Measurements from ENCODE around the gene MS4A3.
"Not testable (repeated sequence)": the region's sequence is repeated elsewhere in the genome, so short reads cannot be mapped to it uniquely, and the experiment has no call there.

MS4A3 gene, protein sequence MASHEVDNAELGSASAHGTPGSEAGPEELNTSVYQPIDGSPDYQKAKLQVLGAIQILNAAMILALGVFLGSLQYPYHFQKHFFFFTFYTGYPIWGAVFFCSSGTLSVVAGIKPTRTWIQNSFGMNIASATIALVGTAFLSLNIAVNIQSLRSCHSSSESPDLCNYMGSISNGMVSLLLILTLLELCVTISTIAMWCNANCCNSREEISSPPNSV

DNA sequence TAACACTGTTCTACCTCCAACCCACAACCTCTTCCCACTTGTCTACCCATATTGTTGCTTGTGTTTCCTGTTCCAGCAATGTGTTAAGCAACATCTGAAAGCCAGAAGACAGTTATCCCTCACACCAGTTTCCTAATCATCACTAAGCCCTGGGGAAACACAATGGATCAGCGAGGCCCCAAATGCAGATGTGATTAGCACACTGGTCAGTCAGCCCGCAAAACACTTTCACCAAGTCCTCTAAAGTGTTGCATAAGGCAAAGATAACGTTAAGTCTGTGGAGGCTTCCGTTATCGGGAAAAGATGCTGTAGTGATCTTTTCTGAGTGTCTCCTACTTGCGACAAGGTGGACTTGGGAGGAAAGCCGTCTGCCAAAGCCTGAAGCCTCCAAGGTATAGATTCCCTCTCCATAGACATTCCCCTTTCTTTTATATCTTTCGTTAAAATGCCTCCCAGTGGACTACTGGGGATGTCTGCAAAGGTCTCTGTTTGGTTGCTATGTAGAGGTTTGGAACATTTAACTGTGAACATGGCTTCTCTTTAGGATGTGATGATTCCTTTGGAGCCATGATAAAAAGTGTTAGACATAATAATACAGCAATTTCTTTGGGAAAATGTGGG is at the start of gene MS4A3:
TSS of gene MS4A3 (plus strand) at position 317 of the 621 bp plus-strand sequence. CDS start 4,496 bp downstream, outside the sequence.
- no peak for DNase-seq

GRCh38 chr11:60016881-60017280 is 39.6 kb upstream of the MS4A3 start, which contains the start of gene OOSP4B:
Gene OOSP4B, plus strand, starts transcription at chr11:60017181.
- DNase-seq, result no peak

DNA sequence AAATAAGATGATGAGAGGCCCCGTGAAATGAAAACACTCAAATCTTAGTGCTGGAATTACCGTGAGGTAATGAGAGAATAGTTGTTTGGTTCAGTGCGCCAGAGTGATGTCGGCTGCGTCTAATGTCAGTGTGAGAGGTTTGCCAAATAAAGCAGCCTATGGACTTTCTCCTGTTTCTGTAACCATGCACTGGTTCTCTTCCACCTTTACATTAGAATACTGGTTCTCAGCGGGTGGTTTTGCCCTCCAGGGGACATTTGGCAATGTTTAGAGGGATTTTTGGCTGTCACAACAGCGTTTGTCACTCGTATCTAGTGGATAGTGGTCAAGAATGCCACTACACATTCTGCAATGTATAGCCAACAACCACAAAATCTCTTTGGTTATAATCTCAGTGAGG is 38.4 kb upstream of the MS4A3 start:
- DNase-seq, result no peak

GRCh38 chr11:60020376-60020775 is 36.1 kb upstream of the MS4A3 start:
- DNase-seq, result not testable (repeated sequence)

- DNase-seq, result no peak
Observed at GRCh38 chr11:60029015-60029632, 27.3 kb upstream of the MS4A3 start.

DNA sequence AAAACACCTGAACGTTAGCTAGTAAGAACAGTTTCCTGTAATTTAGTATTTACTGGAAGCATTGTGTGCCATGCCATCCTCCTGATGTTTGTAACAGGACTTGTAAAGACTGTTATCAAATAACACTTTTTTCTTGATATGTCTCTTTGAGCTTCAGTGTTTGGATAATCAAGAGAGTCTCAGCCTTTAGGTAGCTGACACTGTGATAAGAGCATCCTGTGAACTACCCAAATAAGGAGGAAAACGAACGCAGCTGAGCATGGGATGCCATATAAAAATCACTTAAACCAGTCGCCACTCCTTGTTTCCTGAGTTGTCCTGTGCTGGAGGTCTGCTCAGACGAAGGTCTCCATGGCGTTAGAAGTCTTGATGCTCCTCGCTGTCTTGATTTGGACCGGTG is 16.4 kb upstream of the MS4A3 start, which contains the start of gene OOSP2:
TSS of gene OOSP2 (plus strand) at position 301 of the 400 bp plus-strand sequence. CDS start at position 352, 51 bp downstream.
- no peak for DNase-seq

DNA sequence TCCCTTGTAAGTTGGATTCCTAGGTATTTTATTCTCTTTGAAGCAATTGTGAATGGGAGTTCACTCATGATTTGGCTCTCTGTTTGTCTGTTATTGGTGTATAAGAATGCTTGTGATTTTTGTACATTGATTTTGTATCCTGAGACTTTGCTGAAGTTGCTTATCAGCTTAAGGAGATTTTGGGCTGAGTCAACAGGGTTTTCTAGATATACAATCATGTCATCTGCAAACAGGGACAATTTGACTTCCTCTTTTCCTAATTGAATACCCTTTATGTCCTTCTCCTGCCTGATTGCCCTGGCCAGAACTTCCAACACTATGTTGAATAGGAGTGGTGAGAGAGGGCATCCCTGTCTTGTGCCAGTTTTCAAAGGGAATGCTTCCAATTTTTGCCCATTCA is 6.0 kb upstream of the MS4A3 start:
- DNase-seq, result not testable (repeated sequence)

GRCh38 chr11:60050839-60051238 is 5.6 kb upstream of the MS4A3 start:
- not testable (repeated sequence) for DNase-seq

DNA sequence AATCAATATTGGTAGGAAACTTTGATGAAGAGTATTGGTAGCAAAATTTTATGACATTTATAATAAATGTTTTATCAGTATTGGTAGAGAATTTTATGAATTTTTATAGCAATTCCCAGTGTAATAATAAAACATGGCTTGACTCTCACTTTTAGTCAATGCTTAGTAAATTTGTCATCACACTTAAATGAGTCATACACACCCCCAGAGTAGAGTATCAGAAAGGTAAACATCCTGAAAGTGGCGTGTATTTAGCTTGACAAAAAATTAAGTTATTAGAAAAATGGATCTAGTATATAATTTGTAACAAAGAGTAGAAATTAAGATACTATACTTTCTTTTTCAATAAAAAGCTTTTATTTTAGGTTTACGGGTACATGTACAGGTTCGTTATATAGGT is 2.6 kb downstream of the MS4A3 start:
- no peak for DNase-seq

DNA sequence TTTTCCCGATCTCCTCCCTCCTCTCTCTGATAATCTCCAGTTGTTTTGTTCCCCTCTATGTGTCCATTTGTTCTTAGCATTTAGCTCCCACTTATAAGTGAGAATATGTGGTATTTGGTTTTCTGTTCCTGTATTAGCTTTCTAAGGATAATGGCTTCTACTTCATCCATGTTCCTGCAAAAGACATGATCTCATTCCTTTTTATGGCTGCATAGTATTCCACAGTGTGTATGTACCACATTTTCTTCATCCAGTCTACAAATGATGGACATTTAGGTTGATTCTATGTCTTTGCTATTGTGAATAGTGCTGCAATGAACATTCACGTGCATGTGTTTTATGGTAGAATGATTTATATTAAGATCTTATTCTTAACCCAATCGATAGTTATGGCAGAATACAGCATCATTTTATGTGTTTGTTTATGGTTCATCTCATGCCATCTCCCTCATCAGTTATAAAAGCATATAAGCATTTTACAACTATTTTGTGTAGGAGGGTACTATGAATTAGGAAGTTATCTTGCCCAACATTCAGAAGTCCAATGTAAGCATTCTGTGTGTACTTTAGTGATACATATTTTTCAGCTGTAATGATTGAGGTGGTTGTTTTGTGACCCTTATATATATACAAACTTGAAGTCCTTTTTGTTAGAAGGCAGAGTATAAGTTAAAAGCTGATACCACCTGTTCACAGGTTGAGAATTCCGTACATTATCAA is 3.2 kb downstream of the MS4A3 start:
- no peak for DNase-seq

DNA sequence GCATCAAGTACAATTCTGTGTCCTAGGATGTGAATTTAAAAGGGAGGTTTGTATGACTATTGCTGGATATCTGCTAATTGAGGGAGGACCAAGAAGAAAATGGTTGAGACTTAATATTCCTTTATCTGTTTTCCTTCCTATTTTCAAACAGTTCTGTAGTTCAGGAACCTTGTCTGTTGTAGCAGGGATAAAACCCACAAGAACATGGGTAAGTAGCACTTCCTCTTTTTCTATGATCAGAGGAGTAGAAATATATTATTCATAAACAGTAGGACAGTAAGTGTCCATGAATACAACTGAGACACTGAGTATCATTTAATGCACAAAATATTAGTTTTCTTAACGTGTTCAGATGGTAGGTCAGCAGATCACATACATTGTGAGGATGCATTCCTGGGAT is 7.6 kb downstream of the MS4A3 start:
- no peak for DNase-seq

- no peak for DNase-seq
Observed at GRCh38 chr11:60065801-60066200, 9.3 kb downstream of the MS4A3 start.

DNA sequence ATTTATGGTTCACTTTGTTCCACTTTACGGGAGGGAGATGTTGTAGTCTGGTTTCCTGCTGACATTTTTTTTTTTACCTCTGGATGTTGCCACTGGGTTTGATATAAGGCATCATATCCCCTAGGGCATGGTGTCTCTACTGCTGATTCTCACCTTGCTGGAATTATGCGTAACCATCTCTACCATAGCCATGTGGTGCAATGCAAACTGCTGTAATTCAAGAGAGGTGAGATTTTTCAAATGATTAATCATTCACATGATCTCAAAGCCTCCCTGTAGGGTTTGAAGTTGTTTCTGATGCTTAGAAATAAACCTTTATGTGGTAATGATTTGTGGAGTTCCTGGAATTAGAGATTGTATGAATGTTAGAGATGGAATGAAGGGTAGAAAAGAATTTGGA is 13.0 kb downstream of the MS4A3 start:
- DNase-seq, result no peak

- not testable (repeated sequence) for DNase-seq
Observed at GRCh38 chr11:60071644-60072043, 15.2 kb downstream of the MS4A3 start.

- DNase-seq, result no peak
Observed at GRCh38 chr11:60077216-60077817, 20.9 kb downstream of the MS4A3 start.

DNA sequence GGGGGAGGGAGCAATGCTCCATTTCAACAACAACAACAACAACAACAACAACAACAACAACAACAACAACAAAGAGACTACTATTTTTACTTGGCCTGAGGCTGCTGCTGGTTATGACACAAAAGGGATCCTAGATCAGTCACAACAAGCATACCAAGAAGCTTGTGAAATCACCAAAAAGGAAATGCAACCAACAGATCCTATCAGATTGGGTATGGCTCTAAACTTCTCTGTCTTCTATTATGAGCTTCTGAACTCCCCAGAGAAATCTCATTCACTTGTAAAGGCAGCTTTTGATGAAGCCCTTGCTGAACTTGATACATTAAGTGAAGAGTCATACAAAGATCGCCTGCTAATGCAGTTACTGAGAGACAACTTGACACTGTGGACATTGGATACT is 21.5 kb downstream of the MS4A3 start:
- no peak for DNase-seq

- no peak for DNase-seq
Observed at GRCh38 chr11:60078745-60079144, 22.3 kb downstream of the MS4A3 start.

GRCh38 chr11:60080535-60080934 is 24.1 kb downstream of the MS4A3 start:
- DNase-seq, result no peak

- no peak for DNase-seq
Observed at GRCh38 chr11:60084631-60085273, 28.3 kb downstream of the MS4A3 start.

GRCh38 chr11:60085909-60086308 is 29.4 kb downstream of the MS4A3 start:
- DNase-seq, result no peak

DNA sequence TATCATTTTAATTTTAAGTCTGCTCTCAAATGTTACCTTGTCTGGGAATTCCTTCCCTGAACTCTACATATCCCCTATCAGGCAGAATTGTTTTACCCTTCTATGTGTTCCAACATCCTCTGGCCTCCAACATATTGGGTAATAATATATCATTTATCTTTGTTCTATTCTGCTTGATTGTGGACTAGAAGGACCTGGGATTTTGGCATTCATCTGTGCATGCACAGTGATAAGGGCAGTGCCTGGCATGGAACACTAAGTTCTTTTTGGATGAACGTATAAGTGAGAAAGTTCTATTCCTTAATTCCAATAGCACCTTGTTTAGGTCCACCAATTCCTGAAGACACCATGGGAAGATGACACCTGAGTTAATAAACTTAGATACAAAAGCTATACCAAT is 30.8 kb downstream of the MS4A3 start:
- no peak for DNase-seq

- DNase-seq, result no peak
Observed at GRCh38 chr11:60088364-60088763, 31.9 kb downstream of the MS4A3 start, which contains the start of gene MS4A2. Gene MS4A2, plus strand, starts transcription at chr11:60088664. Its CDS starts 102 bp downstream, at chr11:60088766.
